ENCODE results near the gene VSIR. TPM values are rescaled to one million over a fixed set of nuclear protein-coding genes. Genes with fewer than 3 reads are reported as not detected.

The VSIR gene
- total RNA-seq, 2 donors from 2014 or later: 18.8 to 19.7 TPM

DNA sequence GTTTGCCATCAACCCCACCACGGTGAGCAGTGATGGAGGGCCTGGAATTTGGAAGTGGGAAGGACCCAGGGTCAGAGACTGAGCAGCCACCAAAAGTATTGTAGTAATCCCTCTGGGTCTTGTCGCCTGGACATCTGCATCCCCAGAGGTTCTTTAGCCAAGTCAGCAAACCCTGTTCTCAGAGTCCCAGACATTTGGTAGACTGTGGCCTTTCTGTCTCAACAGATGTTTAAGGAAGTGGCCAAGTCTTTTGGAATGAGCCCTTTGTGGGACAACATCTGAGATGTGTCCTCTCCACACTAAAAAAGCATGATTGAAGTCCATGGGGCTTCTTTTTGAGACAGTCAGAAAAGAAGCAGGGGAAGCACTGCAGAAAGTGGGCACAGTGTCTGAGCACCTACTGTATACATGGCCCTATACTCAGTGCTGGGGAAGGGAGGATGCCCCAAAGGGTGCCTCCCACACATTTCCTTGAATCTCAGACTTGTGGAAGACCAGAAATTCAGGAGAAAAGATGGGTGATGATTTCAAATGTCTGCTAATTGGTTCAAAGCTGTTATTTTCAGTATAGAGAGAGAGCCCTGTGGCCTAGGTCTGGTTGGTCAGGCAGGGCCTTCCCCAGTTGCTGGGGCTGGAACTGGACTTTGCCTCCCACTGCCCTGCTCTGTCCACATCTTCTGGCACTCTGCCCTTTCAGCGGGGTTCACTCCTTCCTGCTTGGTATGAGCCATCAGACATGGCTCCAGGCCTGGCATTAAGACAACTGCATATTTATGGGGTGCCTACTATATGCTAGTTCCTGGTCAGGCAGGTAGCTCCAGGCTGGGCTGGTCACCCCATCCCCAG, 26.5 kb upstream of the VSIR start:
- H3K36me3 Mint-ChIP-seq: no peaks in the 10 kb centered on the region
- no peak for DNase-seq (ENCODE audit: low spot score)
- H3K9me3 Mint-ChIP-seq: no peaks in the 10 kb centered on the region
- no peak overlapping the region for H3K27ac Mint-ChIP-seq
- H3K27me3 Mint-ChIP-seq: no peaks in the 10 kb centered on the region
- ATAC-seq: no peak
- H3K4me3 Mint-ChIP-seq: no peak overlapping the region
- H3K4me1 Mint-ChIP-seq (ENCODE audit: low read depth in 2 of 2): peaks cover 7 to 13% of the 10 kb centered on the region in 2 donors

DNA sequence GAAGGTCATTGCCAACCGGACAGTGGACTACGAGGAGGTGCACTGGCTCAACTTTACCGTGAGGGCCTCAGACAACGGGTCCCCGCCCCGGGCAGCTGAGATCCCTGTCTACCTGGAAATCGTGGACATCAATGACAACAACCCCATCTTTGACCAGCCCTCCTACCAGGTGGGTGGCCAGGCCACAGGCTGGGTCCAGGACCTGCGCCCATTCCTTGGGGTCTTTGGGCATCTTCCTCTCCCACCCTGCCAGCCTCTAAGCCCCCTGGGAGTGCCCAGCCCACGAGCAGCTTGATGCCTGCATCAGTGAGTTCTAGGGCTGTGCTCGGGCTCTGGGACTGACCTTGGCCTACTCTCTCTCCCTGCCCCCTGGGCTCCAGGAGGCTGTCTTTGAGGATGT, 25.8 kb upstream of the VSIR start:
- Mint-ChIP-seq H3K36me3 (no peaks in the 10 kb centered on the region), H3K4me1 (ENCODE audit: low read depth in 2 of 2) (peaks cover 7 to 13% of the 10 kb centered on the region in 2 donors), H3K27me3 (no peaks in the 10 kb centered on the region), H3K9me3 (no peaks in the 10 kb centered on the region), H3K27ac (no peak overlapping the region), H3K4me3 (no peak overlapping the region)
- ATAC-seq (no peak), DNase-seq (ENCODE audit: low spot score) (no peak)

DNA sequence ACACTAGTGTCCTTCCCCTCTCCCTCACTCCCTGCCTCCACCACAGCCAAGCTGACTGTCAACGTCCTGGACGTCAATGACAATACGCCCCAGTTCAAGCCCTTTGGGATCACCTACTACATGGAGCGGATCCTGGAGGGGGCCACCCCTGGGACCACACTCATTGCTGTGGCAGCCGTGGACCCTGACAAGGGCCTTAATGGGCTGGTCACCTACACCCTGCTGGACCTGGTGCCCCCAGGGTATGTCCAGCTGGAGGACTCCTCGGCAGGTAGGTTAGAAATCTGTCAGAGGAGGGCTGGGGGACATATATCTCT, 24.9 kb upstream of the VSIR start:
- Mint-ChIP-seq H3K27ac (no peak overlapping the region), H3K4me3 (no peak overlapping the region), H3K27me3 (peaks cover 3 to 7% of the 10 kb centered on the region in 2 donors), H3K9me3 (no peaks in the 10 kb centered on the region), H3K4me1 (ENCODE audit: low read depth in 2 of 2) (peaks cover 7 to 13% of the 10 kb centered on the region in 2 donors), H3K36me3 (no peaks in the 10 kb centered on the region)
- ATAC-seq (no peak), DNase-seq (ENCODE audit: low spot score) (no peak)

DNA sequence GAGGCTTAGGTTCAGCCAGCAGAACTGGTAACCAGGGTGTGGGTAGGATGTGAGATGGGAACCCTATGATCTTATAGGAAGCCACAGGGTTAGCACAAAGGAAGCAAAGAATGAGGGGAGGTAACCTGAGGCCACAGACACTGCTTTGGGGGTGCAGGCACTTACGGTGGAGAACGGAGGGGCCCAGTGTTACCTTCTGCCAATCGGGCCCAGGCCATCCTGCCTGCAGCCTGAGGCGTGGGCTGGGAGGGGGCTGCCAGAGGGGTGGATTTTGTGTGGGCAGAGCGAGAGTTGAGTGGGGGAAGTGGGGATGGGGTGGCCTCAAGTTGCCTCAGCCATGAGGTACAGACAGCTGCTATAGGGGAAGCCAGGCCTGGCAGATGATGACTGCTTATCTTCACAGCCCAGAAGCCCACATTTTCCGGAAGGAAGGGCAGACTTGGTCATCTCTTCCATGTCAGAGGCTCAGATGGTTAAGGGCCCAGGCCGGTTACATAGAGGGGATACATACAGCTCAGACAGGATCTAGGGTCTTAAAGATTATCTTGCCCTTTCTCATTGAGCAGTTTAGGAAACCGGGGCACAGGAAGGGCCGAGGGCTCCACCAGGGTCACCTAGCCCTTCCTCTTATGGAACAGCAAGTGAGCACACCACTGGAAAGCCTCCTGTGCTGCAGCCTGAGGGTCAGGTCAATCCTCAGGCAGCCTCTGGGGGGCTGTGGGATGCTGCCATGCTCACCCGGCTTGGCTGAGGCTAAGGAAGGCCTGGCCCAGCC, 24.4 kb upstream of the VSIR start:
- H3K9me3 Mint-ChIP-seq: no peaks in the 10 kb centered on the region
- no peak overlapping the region for H3K4me3 Mint-ChIP-seq
- peaks cover 7 to 13% of the 10 kb centered on the region in 2 donors for H3K4me1 Mint-ChIP-seq (ENCODE audit: low read depth in 2 of 2)
- peaks cover 3 to 7% of the 10 kb centered on the region in 2 donors for H3K27me3 Mint-ChIP-seq
- DNase-seq (ENCODE audit: low spot score): no peak
- H3K27ac Mint-ChIP-seq: peak overlapping the region in 1 of 2 donors; percentile 64
- H3K36me3 Mint-ChIP-seq: no peaks in the 10 kb centered on the region
- peak; percentile 22 to 48 for ATAC-seq

DNA sequence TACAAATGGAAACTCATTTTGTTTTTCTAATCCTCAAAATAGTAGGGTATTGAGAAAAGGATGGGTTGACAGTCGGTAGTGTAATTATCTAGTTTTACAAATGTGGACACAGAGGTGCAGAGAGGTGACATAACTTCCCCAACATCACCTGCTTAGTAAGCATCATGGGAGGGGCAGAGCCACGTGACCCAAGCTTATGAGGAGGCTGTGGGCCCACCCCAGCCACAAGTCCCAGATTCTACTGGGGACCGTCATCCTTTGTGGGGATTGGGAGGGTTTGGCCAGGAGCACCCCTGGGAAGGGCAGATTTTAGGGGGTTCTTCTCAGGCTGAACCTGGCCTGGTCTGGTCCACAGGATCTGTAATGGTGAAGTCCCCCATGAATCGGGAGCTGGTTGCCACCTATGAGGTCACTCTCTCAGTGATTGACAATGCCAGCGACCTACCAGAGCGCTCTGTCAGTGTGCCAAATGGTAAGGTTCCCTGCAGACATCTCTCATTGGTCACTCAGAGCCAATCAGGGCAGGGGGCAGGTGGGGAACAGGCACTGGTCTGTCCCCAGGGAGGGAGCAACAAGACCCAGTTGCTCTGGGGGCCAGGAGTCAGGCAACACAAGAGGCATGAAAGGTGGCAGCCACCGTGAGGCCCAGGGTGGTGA, 23.6 kb upstream of the VSIR start:
- Mint-ChIP-seq H3K27ac (peak overlapping the region in 1 of 2 donors; percentile 64), H3K27me3 (peaks cover 3 to 7% of the 10 kb centered on the region in 2 donors), H3K4me3 (no peak overlapping the region), H3K9me3 (no peaks in the 10 kb centered on the region), H3K4me1 (ENCODE audit: low read depth in 2 of 2) (peaks cover 7 to 13% of the 10 kb centered on the region in 2 donors), H3K36me3 (no peaks in the 10 kb centered on the region)
- ATAC-seq: no peak
- no peak for DNase-seq (ENCODE audit: low spot score)

DNA sequence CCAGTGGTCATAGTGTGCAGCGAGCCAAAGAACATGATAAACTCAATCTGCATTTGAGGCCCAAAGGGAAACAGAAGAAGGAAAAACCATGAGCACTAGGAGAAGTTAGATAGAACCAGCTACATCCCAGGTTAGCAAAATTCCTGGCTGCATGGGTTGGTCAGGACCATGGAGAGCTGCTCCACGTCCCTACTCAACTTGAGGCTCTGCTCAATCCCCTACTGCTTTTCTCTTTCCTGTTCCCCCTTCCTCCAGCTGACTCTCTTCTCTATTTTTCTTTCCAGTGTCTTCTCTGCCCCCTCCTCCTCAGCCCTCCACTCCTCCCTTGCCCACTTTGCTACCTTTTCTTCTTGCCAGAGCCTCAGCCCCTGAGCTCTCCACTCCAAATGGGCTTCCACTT, 21.9 kb upstream of the VSIR start:
- peaks cover 3 to 7% of the 10 kb centered on the region in 2 donors for H3K27me3 Mint-ChIP-seq

DNA sequence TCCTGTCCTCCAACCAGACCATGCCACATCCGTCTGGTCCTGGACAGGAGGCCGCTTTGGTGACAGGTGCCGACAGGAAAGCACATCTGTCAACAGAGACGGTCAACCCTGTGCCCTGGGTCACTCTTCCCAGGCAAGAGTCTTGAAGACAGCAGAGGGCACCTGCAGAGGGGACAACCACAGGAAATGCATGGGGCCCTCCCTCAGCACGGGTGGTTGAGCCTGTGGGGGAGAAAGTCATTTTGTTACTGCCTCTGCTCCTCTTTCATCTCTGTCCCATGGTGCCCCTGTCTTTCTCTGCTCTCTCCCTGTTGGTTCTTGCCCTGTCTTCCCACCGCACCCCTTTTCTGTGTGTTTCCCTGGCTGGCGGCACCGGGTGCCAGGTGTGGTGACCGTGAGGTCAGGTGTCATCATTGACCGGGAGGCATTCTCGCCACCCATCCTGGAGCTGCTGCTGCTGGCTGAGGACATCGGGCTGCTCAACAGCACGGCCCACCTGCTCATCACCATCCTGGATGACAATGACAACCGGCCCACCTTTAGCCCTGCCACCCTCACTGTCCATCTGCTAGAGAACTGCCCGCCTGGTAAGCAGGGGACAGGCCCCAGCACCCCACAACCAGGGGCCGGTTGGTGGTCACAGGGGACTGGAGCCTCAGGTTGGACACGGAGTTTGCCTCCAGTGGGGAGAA, 17.6 kb upstream of the VSIR start:
- Mint-ChIP-seq H3K36me3 (no peaks in the 10 kb centered on the region), H3K27ac (no peak overlapping the region), H3K4me3 (no peak overlapping the region)

More for the DNA sequence above, 21.9 kb upstream of the VSIR start:
- DNase-seq (ENCODE audit: low spot score): no peak
- Mint-ChIP-seq H3K9me3 (no peaks in the 10 kb centered on the region), H3K27ac (no peak overlapping the region), H3K4me3 (no peak overlapping the region), H3K36me3 (no peaks in the 10 kb centered on the region), H3K4me1 (ENCODE audit: low read depth in 2 of 2) (peaks cover 7 to 13% of the 10 kb centered on the region in 2 donors)
- ATAC-seq: no peak

DNA sequence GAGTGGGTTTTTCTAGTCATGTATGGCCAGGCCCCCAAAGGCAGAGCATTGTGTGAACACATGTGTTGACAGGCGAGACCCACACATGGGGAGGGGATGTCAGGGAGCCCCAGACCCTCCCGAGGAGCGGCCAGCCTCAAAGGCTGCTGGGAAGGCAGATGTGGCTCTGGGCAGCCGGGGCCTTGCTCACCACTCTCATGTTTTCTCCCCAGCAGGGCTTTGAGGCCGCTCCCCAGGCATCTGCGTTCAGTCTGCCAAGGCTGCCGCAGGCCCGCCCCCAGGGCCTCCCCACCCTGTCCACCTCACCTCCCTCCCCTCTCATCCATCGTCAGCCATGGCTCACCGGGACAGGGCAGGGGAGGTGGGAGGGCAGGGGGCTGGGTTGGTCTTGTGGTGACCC, 16.6 kb upstream of the VSIR start:
- ATAC-seq (peak in 1 of 2 donors; percentile 34), DNase-seq (ENCODE audit: low spot score) (no peak)
- H3K36me3 Mint-ChIP-seq: no peaks in the 10 kb centered on the region
- peaks cover 0 to 2% of the 10 kb centered on the region in 2 donors for H3K4me1 Mint-ChIP-seq (ENCODE audit: low read depth in 2 of 2)
- no peak overlapping the region for H3K27ac Mint-ChIP-seq
- H3K9me3 Mint-ChIP-seq: no peaks in the 10 kb centered on the region
- no peak overlapping the region for H3K4me3 Mint-ChIP-seq
- H3K27me3 Mint-ChIP-seq: peaks cover 5 to 7% of the 10 kb centered on the region in 2 donors

More for the DNA sequence above, 17.6 kb upstream of the VSIR start:
- Mint-ChIP-seq H3K27me3 (peaks cover 5 to 7% of the 10 kb centered on the region in 2 donors), H3K9me3 (no peaks in the 10 kb centered on the region), H3K4me1 (ENCODE audit: low read depth in 2 of 2) (peaks cover 0 to 2% of the 10 kb centered on the region in 2 donors)
- DNase-seq (ENCODE audit: low spot score) (no peak), ATAC-seq (peak in 1 of 2 donors; percentile 40)

DNA sequence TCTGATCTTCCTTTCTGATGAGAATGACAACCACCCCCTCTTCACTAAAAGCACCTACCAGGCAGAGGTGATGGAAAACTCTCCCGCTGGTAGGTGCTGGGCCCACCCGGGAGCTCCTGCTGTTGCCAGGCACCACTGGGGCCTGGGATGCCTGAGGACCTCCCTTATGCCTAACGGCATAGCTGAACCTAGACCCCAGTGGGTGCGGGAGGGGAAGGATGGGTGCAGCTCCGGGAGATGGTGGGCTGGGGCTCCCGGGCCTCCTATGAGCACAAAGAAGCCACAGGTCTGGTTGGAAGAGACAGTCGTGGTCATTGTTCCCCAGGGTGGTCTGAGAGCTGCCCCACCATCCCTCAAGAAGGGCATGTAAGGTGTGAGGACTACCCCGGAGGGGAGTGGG, 15.6 kb upstream of the VSIR start:
- no peak overlapping the region for H3K4me3 Mint-ChIP-seq
- H3K36me3 Mint-ChIP-seq: no peaks in the 10 kb centered on the region
- ATAC-seq: no peak
- no peak for DNase-seq (ENCODE audit: low spot score)
- H3K27me3 Mint-ChIP-seq: peaks cover 5 to 6% of the 10 kb centered on the region in 2 donors
- H3K4me1 Mint-ChIP-seq (ENCODE audit: low read depth in 2 of 2): peaks cover 0 to 2% of the 10 kb centered on the region in 2 donors
- H3K27ac Mint-ChIP-seq: no peak overlapping the region
- H3K9me3 Mint-ChIP-seq: no peaks in the 10 kb centered on the region

DNA sequence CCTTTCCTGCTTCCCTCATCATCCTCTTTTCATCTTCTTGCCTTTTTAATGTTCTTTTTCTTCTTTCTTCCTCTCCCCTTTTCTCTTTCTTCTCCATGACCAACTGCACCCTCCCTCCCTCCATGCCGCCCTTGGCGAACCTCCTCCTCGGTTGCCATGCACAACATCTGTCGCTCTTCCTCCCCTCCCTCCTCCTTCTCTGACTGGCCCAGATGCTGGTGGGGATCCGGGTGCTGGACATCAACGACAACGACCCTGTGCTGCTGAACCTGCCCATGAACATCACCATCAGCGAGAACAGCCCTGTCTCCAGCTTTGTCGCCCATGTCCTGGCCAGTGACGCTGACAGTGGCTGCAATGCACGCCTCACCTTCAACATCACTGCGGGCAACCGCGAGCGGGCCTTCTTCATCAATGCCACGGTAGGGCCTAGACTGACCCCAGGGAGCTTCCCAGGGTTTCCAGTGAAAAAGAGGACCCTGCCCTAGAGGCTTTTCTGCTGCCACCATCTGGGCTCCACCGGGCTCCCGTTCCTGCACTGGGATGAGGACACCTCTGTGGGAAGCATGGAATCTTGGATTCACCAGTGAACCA, 11.5 kb upstream of the VSIR start:
- no peak overlapping the region for H3K4me3 Mint-ChIP-seq
- no peaks in the 10 kb centered on the region for H3K36me3 Mint-ChIP-seq
- H3K27ac Mint-ChIP-seq: no peak overlapping the region
- ATAC-seq: no peak
- H3K9me3 Mint-ChIP-seq: no peaks in the 10 kb centered on the region
- peaks cover 0 to 2% of the 10 kb centered on the region in 2 donors for H3K27me3 Mint-ChIP-seq
- peaks cover 0 to 2% of the 10 kb centered on the region in 2 donors for H3K4me1 Mint-ChIP-seq (ENCODE audit: low read depth in 2 of 2)
- no peak for DNase-seq (ENCODE audit: low spot score)

DNA sequence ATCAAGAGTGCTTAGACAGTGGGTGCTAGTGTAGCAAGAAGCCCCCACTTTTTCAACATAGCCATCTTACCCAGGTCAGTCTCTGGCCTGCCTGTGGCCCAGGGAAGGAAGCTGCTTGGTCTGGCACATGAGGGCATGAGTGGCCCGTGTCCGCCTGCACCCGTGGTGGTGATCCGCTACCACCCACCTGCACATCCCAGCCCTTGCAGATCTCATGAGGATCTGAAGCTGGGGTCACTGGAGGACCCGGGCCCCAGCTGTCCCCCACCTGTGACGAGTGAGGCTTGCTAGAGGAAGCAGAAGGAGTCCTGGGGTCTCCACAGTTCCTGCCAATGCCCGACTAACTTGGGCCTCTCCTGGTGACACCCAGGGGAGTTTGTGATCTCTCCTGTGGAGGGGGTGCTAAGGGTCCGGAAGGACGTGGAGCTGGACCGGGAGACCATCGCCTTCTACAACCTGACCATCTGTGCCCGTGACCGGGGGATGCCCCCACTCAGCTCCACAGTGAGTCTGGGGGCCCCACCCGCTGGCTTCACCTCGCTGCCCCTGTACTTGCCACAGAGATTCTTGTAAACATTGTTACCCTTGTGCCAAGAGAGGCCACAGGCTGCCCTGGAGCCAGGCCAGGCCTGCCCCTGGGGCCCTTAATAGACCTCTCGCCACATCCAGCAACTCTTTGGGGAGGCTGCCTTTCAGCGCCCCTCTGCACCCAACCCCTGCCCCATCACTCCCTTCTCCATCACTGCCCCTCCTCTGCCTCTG, 10.8 kb upstream of the VSIR start:
- H3K27ac Mint-ChIP-seq: no peak overlapping the region
- H3K4me1 Mint-ChIP-seq (ENCODE audit: low read depth in 2 of 2): peaks cover 0 to 2% of the 10 kb centered on the region in 2 donors
- ATAC-seq (no peak), DNase-seq (ENCODE audit: low spot score) (no peak)
- H3K36me3 Mint-ChIP-seq: no peaks in the 10 kb centered on the region
- H3K4me3 Mint-ChIP-seq: no peak overlapping the region
- H3K27me3 Mint-ChIP-seq: peaks cover 0 to 2% of the 10 kb centered on the region in 2 donors
- H3K9me3 Mint-ChIP-seq: no peaks in the 10 kb centered on the region

DNA sequence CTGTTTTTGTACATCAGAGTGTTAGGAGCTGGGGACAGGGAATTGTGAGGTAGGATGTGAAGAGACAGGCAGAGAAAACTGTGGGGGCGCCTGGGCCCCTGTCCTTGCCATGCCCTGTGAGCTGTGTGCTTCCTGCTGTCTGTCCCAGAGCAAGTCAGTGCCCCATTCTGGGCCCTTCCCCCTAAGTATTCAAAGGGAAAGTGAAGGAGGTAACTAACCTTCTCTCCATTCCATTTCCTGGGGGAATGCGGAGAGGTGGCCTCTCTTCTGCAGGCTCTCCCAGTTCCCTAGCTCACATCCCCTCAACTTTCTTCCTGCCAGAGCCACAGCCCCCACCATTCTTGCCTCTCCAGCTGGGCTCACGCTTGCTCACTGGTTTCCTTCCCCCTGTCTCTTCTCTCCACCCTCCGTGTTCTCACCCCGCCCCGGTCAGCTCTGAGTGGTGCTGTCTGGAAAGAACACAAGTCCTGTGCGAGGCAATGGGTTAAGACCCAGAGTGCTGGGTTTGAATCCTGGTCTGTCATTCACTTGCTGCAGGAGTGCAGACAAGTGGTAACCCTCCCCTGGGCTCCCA, 9.7 kb upstream of the VSIR start:
- Mint-ChIP-seq H3K4me1 (ENCODE audit: low read depth in 2 of 2) (peaks cover 0 to 2% of the 10 kb centered on the region in 2 donors), H3K4me3 (no peak overlapping the region), H3K27me3 (peaks cover 0 to 2% of the 10 kb centered on the region in 2 donors), H3K27ac (no peak overlapping the region), H3K9me3 (no peaks in the 10 kb centered on the region), H3K36me3 (no peaks in the 10 kb centered on the region)
- no peak for DNase-seq (ENCODE audit: low spot score)
- no peak for ATAC-seq

Measured in natural killer cell treated with Interleukin-12 subunit alpha and Interleukin-12 subunit beta and Interleukin-15 and Interleukin-18, amount 100 ng/mL, for 72 hours (primary cell).